Camera-type eye (tissue), 1 donor: Measurements from ENCODE around the gene FIG4. TPM values are rescaled to one million over a fixed set of nuclear protein-coding genes. Genes with fewer than 3 reads are reported as not detected.

Experiments used
- total RNA-seq: library from RNA; depleted of rRNA; stranded (reverse); fragments of >200 nt; gene quantifications from one replicate; pipeline ENCODE4 v1.2.3, GENCODE V29; 2014

Gene FIG4
- 34.5 TPM for total RNA-seq

DNA sequence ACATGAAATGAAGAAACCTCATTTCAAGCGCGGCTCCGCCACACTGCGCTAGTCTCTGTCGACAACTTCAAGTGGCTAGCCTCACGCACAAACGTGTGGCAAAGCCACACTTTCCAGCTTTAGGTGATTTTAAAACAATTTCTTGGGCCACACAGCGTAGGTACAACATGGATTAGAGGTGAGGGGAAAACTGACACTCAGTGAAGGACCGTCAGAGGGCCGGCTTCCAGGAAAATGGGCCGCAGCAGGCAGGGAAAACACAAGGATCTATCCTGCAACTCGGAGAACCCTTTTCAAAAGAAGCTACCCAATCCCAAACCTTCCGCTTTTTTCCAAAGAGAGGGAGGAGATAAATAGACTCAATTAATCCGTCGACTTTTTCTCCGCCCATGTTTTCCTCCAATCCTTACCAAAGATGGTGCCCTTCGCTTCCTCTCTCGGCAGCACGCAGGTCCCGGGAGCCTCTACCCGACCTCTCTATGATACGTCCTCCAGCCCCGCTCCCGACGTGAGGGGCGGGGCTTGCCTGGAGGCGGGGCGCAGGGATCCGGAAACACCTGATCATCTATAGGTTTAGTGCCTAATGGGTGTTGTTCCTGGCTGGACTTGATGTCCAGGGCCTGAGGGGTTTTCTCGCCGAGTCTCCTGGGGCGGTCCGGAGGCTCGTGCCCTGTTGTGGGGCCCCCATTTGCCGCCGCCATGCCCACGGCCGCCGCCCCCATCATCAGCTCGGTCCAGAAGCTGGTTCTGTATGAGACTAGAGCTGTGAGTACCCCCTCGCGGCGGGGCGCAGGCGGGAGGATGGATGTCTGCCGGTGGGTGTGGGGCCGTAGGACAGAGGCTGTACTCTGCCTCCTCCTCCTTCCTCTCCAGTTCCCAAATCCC, at the start of gene FIG4, which contains the start of gene AK9:
Gene FIG4 (plus strand): TSS at position 560 of the 885 bp plus-strand sequence. CDS start 140 bp downstream, at position 700.
Gene AK9 (minus strand): TSS at position 466 of the 885 bp plus-strand sequence. CDS start 15,457 bp downstream, outside the sequence.

Other genes starting within 250 kb of the FIG4 start
- gene MICAL1, start 235.5 kb upstream of the FIG4 start, total RNA-seq = 28.6 TPM
- 17.5 TPM for gene ZBTB24, start 208.1 kb upstream of the FIG4 start, total RNA-seq
- 31.3 TPM for gene AK9, start 94 bp upstream of the FIG4 start, total RNA-seq